ENCODE results near the gene BEND7.

The BEND7 gene

GRCh38 chr10:13458687-13459012 is 70.2 kb downstream of the BEND7 start:
- no peak overlapping the region for H3K4me3 ChIP-seq (ENCODE audit: low read depth, low read length)
- no peak for TF ChIP-seq CTCF (IDR thresholded peaks at IDR 0.05; ENCODE audit: low read depth, low read length)

DNA sequence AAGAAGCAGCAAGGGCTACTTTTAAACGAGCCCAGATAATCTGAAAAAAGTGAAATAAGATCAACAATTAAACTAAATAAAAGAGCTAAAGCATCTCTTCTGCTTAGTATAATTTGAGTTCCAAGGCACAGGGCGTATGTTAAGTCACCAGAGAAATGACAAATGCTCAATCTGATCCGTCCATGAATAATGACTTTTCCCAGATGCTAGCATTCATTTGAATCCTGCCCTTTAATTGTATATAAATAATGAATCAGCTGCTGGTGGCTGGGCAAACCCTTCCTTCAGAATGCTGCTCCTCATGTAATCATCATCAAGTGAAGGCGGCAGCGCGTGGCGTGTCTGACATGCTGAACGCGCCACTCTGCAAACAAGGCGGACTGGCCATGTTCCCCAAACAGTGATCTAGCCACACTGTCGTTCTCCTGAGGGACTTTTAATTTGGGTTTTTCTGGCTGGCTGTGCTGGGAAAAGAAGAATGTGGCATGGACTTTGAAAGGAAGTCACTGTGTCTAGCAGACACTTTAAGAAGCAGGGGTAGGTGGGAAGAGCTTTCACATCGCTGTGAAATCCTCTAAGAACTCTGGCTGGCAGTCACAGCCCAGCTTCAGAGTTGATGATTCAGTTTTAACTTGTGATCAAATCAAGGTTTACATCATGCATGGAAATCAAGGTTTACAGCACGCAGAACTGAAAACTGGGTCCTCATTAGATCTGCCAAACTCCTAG is 70.7 kb downstream of the BEND7 start:
- TF ChIP-seq CTCF (IDR thresholded peaks at IDR 0.05; ENCODE audit: low read depth, low read length), result no peak
- H3K4me3 ChIP-seq (ENCODE audit: low read depth, low read length), result no peak overlapping the region

- no peak for TF ChIP-seq CTCF (IDR thresholded peaks at IDR 0.05; ENCODE audit: low read depth, low read length)
- H3K4me3 ChIP-seq (ENCODE audit: low read depth, low read length), result no peak overlapping the region
Observed at GRCh38 chr10:13453896-13454295, 74.9 kb downstream of the BEND7 start.

- no peak overlapping the region for H3K4me3 ChIP-seq (ENCODE audit: low read depth, low read length)
- TF ChIP-seq CTCF (IDR thresholded peaks at IDR 0.05; ENCODE audit: low read depth, low read length), result no peak
Observed at GRCh38 chr10:13450069-13450468, 78.7 kb downstream of the BEND7 start.

GRCh38 chr10:13449296-13449695 is 79.5 kb downstream of the BEND7 start:
- TF ChIP-seq CTCF (IDR thresholded peaks at IDR 0.05; ENCODE audit: low read depth, low read length), result no peak
- no peak overlapping the region for H3K4me3 ChIP-seq (ENCODE audit: low read depth, low read length)

DNA sequence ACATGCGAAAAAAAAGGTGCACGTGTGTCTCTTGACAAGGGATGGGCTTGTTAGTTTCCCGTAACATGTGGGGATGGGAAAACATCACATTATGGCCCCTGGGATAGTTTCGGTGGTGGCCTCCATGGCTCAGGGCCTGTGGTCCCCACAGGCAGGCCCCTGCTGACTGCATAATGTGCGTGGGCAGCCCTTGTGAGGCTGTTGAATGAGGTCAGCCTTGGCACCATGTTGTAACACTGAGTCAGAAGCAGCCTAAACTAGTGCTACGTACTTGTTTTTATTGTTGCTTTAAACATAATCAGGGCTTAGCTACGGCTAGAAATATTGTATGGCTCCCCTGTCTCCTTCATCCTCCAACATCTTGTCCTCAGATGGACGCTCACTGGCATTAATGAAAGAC is 80.6 kb downstream of the BEND7 start:
- TF ChIP-seq CTCF (IDR thresholded peaks at IDR 0.05; ENCODE audit: low read depth, low read length), result no peak
- H3K4me3 ChIP-seq (ENCODE audit: low read depth, low read length), result no peak overlapping the region

GRCh38 chr10:13445656-13446400 is 83.0 kb downstream of the BEND7 start:
- H3K4me3 ChIP-seq (ENCODE audit: low read depth, low read length), result no peak overlapping the region
- TF ChIP-seq CTCF (IDR thresholded peaks at IDR 0.05; ENCODE audit: low read depth, low read length), result no peak

All from WI38 (cell line).